Skeletal muscle tissue (tissue), 4 donors: ENCODE measurements around the gene FYCO1. TPM values are rescaled to one million over a fixed set of nuclear protein-coding genes. Genes with fewer than 3 reads are reported as not detected.
A peak's percentile ranks its signal among the peaks of the same experiment; 100 is the strongest.

ENCODE experiments used
- H3K27ac ChIP-seq: one replicate; pipeline ENCODE4 v1.7.0; 2013; ENCODE audit warnings: mild to moderate bottlenecking, low read depth, low read length, inconsistent platforms
- H3K27me3 ChIP-seq, 3 donors: one replicate each; pipeline ENCODE4 v1.7.0; 2013; ENCODE audit warnings: low read length in 3 of 3; ENCODE audit not compliant: control insufficient read depth in 3 of 3, insufficient read depth in 3 of 3
- H3K36me3 ChIP-seq, 3 donors: one replicate each; pipeline ENCODE4 v1.7.0; 2013; ENCODE audit warnings: low read length in 3 of 3; ENCODE audit not compliant: control insufficient read depth in 3 of 3, insufficient read depth in 3 of 3
- H3K4me1 ChIP-seq, 3 donors: one replicate each; pipeline ENCODE4 v1.7.0; 2013; ENCODE audit warnings: low read length in 3 of 3, mild to moderate bottlenecking in 3 of 3; ENCODE audit not compliant: control insufficient read depth in 3 of 3, insufficient read depth in 3 of 3
- H3K4me3 ChIP-seq, 3 donors: one replicate each; pipeline ENCODE4 v1.7.0; 2013; ENCODE audit warnings: low read length in 3 of 3
- H3K9ac ChIP-seq, 3 donors: one replicate each; pipeline ENCODE4 v1.7.0; 2013; ENCODE audit warnings: low read length in 3 of 3, mild to moderate bottlenecking in 3 of 3, moderate library complexity in 2 of 3, low read depth in 1 of 3
- H3K9me3 ChIP-seq, 3 donors: one replicate each; pipeline ENCODE4 v1.7.0; 2013; ENCODE audit warnings: low read length in 3 of 3; ENCODE audit not compliant: control insufficient read depth in 3 of 3
- total RNA-seq: library from RNA; depleted of rRNA; stranded (reverse); fragments of >200 nt; gene quantifications from one replicate; pipeline ENCODE4 v1.2.3, GENCODE V29; 2014
- donor health status: Osteomylitis.

Gene FYCO1
- total RNA-seq, 1 donor from 2014 or later: 16.7 TPM

DNA sequence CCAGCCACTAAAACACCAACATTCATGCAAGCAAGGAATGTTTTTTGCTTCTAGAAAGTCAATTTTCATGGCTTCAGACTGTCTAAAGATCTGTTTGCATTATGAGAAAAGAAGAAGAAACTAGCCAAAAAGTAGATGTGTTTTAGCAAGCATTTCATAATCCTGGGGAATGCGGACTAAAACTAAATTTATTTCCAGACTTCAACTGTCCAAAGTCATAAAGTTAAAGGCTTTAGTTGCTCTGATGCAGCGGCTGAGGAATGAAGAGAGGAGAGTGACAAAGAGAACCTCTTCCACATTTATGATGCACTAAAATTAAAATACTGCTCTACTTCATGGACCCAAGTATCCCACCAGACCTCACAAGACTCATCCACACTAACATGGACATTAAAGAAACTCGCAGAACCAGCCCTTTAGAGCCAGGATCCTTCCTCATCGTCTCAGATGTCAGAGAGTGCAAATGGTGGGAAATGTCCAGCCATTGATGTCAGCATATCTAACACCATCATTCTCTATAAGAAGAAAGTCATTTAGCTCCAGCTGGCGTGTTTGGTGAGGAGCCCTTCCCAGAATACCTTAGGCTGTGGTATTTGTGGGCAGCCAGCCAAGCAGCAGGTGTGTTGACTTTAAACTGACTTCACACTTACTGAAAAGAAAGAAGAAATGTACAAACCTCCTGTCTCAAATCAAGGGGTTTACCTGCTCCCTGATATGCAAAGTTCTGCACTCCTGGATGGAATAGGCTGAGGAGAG is 17.4 kb downstream of the FYCO1 start:
- Histone ChIP-seq H3K4me3 (peak overlapping the region in 1 of 3 donors; percentile 3), H3K9ac (no peak overlapping the region), H3K9me3 (no peaks in the 10 kb centered on the region), H3K4me1 (peaks cover 62 to 86% (median 71%) of the 10 kb centered on the region in 3 donors), H3K27ac (peak overlapping the region; percentile 48), H3K27me3 (no peaks in the 10 kb centered on the region), H3K36me3 (peaks cover 45 to 78% (median 76%) of the 10 kb centered on the region in 3 donors)

DNA sequence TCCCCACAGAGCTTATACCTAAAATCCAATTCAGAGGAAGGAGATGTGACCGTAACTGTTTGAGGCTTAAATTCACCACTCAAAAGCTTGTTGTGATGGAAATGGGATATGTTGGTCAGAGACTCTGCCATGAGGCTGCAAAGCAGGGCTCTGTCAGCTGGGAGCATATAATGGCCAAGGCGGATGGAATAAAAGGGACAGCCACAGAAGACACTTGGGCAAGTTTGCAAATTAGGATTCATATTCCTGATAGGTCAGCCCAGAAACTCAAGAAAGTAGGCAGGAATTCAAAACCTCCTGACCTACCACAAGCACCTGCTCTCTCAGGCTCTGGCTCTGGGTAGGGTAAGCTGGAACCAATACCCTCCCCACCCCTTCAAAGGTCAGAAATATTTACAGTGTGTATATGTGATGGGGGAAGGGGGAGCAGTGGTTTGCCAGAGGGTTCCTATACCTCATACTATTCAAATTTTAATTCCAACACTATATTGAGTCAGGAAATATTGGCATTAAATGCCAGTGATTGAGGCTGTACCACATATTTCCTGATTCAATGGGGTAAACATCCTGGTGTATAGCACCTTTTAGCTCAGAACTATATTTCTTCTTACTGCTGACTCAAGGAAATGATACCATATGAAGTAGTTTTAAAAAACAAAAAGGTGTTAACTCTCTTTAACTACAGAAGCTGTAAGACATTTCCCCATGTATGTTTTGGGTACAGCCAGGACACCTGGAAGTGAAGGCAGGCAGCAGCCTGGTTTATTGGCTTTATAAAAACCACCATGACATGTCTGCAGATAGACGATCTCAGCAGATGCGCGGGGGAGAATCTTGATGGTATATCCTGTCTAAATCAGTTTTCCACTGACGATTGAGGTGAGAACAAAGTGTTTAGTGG is 19.2 kb downstream of the FYCO1 start:
- Histone ChIP-seq H3K27me3 (no peaks in the 10 kb centered on the region), H3K9me3 (no peaks in the 10 kb centered on the region), H3K9ac (peak overlapping the region in 2 of 3 donors; percentile 2 to 46), H3K4me3 (no peak overlapping the region), H3K27ac (peak overlapping the region; percentile 58), H3K36me3 (peaks cover 47 to 78% (median 75%) of the 10 kb centered on the region in 3 donors), H3K4me1 (peaks cover 47 to 79% (median 54%) of the 10 kb centered on the region in 3 donors)

DNA sequence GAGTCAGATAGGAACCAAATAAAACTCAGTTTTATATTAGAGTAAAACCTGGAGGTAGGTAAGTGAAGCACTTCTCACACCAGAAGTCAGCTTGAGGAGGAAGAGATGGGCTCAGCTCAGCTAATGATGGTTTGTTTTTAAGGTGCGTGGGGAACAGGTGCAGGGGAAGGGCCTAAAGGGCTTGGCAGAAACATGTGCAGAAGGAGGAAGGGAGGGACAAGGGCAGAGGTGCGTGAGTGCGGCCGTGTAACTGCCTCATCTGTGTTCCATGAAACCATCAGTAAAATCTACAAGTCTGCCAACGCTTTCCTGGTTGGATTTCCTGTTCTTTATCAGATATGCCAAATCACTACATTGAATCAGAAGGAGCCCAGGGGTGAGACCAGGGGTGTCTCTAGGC is 19.9 kb downstream of the FYCO1 start:
- Histone ChIP-seq H3K36me3 (peaks cover 42 to 76% (median 72%) of the 10 kb centered on the region in 3 donors), H3K9me3 (no peaks in the 10 kb centered on the region), H3K4me3 (no peak overlapping the region), H3K9ac (peak overlapping the region; percentile 1 to 46 (median 2)), H3K27me3 (no peaks in the 10 kb centered on the region), H3K27ac (peak overlapping the region; percentile 58), H3K4me1 (peaks cover 42 to 72% (median 47%) of the 10 kb centered on the region in 3 donors)

DNA sequence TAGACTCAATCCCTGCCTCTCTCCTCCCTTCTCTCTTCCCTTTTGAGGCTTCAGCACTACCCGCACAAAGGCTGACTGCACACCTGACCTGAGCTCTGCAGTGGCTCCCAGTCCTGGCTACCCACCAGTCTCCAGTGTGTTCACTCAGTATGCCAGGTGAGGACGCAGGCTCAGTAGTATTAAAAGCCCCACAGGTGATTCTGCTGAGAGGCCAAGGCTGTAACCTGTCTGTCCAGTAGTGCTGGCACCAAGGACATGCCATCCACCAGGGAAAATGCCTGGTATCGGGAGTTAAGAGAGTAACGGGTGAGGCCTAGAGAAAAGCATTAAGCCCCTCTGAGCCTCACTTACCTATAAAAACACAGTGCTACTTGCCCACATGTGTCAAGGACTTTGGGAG is 20.9 kb downstream of the FYCO1 start:
- Histone ChIP-seq H3K4me3 (no peak overlapping the region), H3K36me3 (peaks cover 48 to 79% (median 75%) of the 10 kb centered on the region in 3 donors), H3K4me1 (peaks cover 42 to 73% (median 45%) of the 10 kb centered on the region in 3 donors), H3K27ac (peak overlapping the region; percentile 58), H3K9ac (peak overlapping the region in 1 of 3 donors; percentile 2), H3K27me3 (no peaks in the 10 kb centered on the region), H3K9me3 (no peaks in the 10 kb centered on the region)

DNA sequence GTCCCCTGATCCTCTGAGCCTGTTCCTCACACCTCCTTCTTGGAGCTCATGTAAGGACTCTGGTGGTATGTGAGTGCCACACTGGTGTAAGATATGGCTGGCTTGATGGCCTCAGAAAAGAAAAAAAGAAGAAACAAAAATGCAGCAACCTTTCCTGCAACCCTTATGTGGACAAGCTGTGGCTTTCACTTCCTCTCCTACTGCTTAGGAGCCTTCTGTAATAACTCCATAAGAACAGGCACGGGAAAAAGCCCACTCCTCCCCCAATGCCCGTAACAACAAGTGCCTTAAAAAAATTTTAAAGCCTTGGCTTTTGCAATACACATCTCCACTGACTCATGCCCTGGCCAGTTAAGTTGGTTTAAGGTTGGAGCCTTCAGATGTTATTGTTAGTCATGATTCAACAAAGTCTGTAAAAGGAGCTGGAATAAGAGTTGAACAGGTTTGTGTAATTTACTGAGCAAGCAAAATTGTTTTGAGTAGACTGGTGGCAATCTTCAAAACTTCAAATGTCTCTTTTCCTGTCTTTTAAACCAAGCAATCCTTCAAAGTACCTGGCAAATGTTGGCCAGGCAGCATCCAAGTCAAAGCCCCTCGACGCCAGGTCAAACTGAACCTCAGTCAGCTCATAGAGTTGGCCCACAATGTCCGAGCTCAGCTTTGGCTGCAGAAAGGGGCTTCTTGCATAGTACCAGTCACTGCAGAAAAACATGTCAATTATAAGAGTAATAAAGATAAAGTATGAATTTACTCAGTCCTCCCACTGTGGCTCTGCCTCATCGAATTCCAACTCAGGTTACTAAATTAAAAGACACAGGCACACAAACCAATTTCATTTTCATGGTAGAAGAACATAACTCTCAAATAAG is 22.9 kb downstream of the FYCO1 start:
- Histone ChIP-seq H3K4me1 (peaks cover 37 to 78% (median 42%) of the 10 kb centered on the region in 3 donors), H3K27me3 (no peaks in the 10 kb centered on the region), H3K27ac (peak overlapping the region; percentile 36)

DNA sequence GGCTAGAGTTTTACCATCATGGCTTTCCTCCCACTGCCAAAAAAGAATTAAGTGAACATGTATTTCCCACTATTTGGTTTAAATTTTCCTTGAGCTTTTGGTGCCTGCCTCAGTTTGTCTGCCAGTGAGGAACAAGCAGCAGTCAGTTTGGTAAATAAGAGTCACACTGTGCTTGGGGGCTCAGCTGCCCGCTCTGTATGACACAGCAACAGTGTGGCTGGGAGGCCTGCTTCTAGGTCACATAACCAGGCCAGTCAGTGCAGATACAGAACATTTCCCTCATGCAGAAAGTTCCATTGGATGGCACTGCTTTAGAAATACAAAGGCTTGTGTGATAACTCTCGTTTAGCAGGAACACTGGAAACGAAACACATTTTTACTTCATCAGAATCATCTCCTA is 25.7 kb downstream of the FYCO1 start:
- Histone ChIP-seq H3K9me3 (no peaks in the 10 kb centered on the region), H3K36me3 (peaks cover 73 to 96% (median 93%) of the 10 kb centered on the region in 3 donors), H3K27ac (peak overlapping the region; percentile 23), H3K27me3 (no peaks in the 10 kb centered on the region), H3K4me1 (peaks cover 38 to 79% (median 43%) of the 10 kb centered on the region in 3 donors), H3K4me3 (no peak overlapping the region), H3K9ac (peak overlapping the region in 2 of 3 donors; percentile 0 to 55)

More for the DNA sequence above, 22.9 kb downstream of the FYCO1 start:
- no peak overlapping the region for H3K4me3 ChIP-seq
- H3K9ac ChIP-seq: no peak overlapping the region
- no peaks in the 10 kb centered on the region for H3K9me3 ChIP-seq
- H3K36me3 ChIP-seq: peaks cover 58 to 85% (median 83%) of the 10 kb centered on the region in 3 donors

DNA sequence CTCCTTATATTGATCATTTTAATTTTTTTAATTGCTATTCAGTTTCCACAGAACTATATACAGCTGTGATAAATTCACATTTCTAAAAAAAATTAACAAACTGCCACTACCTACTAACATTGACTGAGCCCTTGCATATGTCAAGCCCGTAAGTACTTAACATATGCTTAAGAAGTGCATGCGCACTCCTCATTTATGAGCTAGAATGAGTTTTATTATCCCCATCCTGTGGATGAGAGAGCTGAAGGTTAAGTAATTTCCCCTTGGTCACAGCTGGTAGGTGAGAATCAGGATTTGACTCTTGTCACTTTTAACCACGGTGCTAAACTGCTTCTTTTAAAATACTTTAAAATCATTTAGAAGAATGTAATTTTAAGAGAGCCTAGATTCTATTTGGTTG is 26.5 kb downstream of the FYCO1 start:
- H3K36me3 ChIP-seq: peaks cover 74 to 96% (median 93%) of the 10 kb centered on the region in 3 donors
- H3K27ac ChIP-seq: no peak overlapping the region
- peaks cover 36 to 76% (median 37%) of the 10 kb centered on the region in 3 donors for H3K4me1 ChIP-seq
- peak overlapping the region in 1 of 3 donors; percentile 16 for H3K9ac ChIP-seq
- no peaks in the 10 kb centered on the region for H3K27me3 ChIP-seq
- no peak overlapping the region for H3K4me3 ChIP-seq
- H3K9me3 ChIP-seq: no peaks in the 10 kb centered on the region

DNA sequence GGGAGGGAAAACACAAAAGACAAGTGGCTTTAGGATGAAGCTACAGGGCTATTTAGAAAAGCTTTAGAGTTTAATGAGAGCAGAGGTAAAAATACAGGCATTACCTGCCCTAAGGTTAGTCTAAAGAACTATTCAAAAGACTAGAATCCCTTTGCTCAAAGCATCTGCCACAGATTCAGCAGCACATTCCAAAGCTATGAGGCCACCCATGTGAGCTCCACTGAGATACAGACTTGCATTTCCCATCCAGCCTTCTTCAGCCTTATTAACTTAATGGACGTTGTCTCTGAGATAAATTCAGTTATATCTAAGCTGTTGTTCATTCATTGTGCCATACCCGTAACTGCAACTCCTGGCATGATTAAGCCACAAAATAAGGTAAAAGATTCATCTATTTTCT is 26.9 kb downstream of the FYCO1 start:
- peaks cover 74 to 96% (median 94%) of the 10 kb centered on the region in 3 donors for H3K36me3 ChIP-seq
- H3K27ac ChIP-seq: peak overlapping the region; percentile 27

DNA sequence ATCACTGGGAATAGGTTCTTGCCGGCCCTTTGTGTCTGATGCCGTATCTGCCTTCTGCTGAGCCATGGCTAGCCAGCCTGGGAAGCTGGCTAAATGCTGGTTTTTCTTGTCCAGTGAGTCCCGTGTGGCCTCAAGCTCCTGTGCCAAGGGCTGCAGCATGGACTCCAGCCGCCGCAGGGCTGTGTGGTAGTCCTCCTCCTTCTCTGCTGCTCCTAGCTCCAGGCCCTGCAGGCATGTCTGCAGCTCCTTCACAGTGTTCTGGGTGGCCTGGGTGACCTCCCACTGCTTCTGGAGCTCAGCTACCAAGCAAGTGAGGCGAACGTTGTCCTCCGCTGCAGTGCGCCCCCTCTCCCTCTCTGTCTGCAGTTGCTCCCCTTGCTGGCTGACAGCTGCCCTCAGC is 27.5 kb downstream of the FYCO1 start:
- H3K9me3 ChIP-seq: no peaks in the 10 kb centered on the region
- no peaks in the 10 kb centered on the region for H3K27me3 ChIP-seq
- H3K9ac ChIP-seq: peak overlapping the region in 2 of 3 donors; percentile 47 to 72
- H3K4me3 ChIP-seq: no peak overlapping the region
- peak overlapping the region; percentile 27 for H3K27ac ChIP-seq
- peaks cover 79 to 97% (median 96%) of the 10 kb centered on the region in 3 donors for H3K36me3 ChIP-seq
- H3K4me1 ChIP-seq: peaks cover 36 to 78% (median 38%) of the 10 kb centered on the region in 3 donors

More for the DNA sequence above, 26.9 kb downstream of the FYCO1 start:
- no peaks in the 10 kb centered on the region for H3K27me3 ChIP-seq
- H3K9me3 ChIP-seq: no peaks in the 10 kb centered on the region
- no peak overlapping the region for H3K9ac ChIP-seq
- peaks cover 36 to 76% (median 37%) of the 10 kb centered on the region in 3 donors for H3K4me1 ChIP-seq
- no peak overlapping the region for H3K4me3 ChIP-seq
